Breast epithelium (tissue), 4 donors: ENCODE results near the gene MYOF. TPM values are rescaled to one million over a fixed set of nuclear protein-coding genes. Genes with fewer than 3 reads are reported as not detected.

Experiments used
- DNase-seq, 2 donors: peaks; one replicate each; pipeline ENCODE4 v3.0.0-alpha.2; 2019; ENCODE audit warnings: low spot score in 2 of 2
- H3K27ac ChIP-seq, 2 donors: fragments of 200-600 bp; sonication (generic) in 1 of 2; one replicate each; pipeline ENCODE4 v1.5.1; 2016 to 2019; ENCODE audit warnings: mild to moderate bottlenecking in 1 of 2
- H3K27me3 ChIP-seq, 2 donors: fragments of 200-600 bp; sonication (generic) in 1 of 2; one replicate each; pipeline versions ENCODE4 v1.5.1 to v1.6.0; 2017 to 2019; ENCODE audit warnings: control low read depth in 1 of 2, mild to moderate bottlenecking in 1 of 2
- H3K36me3 ChIP-seq: fragments of 200-600 bp; one replicate; pipeline ENCODE4 v1.5.1; 2019
- H3K4me1 ChIP-seq, 2 donors: fragments of 200-600 bp; sonication (generic); one replicate each; pipeline ENCODE4 v1.5.1; 2016 to 2019; ENCODE audit warnings: control low read depth in 1 of 2
- H3K4me3 ChIP-seq, 3 donors: fragments of 200-600 bp; sonication (generic); 1 replicate in 2 of 3; 2 replicates in 1 of 3; pipeline ENCODE4 v1.5.1; 2016 to 2019; ENCODE audit warnings: mild to moderate bottlenecking in 3 of 3, moderate library complexity in 2 of 3
- H3K9me3 ChIP-seq, 2 donors: fragments of 200-600 bp; sonication (generic) in 1 of 2; one replicate each; pipeline ENCODE4 v1.5.1; 2016 to 2019; ENCODE audit warnings: control low read depth in 1 of 2
- CTCF ChIP-seq, 3 donors: fragments of 450-650 bp; IDR thresholded peaks; one replicate each; pipeline ENCODE4 v1.5.1; 2016 to 2017; ENCODE audit warnings: antibody characterized with exemption in 3 of 3, mild to moderate bottlenecking in 3 of 3, moderate library complexity in 3 of 3
- POLR2A ChIP-seq: fragments of 450-650 bp; IDR thresholded peaks from one replicate; pipeline ENCODE4 v1.6.1; 2016; ENCODE audit warnings: antibody characterized with exemption, mild to moderate bottlenecking, moderate library complexity
- POLR2AphosphoS5 ChIP-seq, 3 donors: sonication (generic); formaldehyde crosslinking; IDR thresholded peaks; one replicate each; pipeline ENCODE4 v1.6.1; 2017; ENCODE audit warnings: antibody characterized with exemption in 3 of 3
- intact Hi-C: fragments of 100-400 bp; cut with DNase I; formaldehyde crosslinking; loops from one replicate; pipeline ENCODE4 v1.15.1; 2023; ENCODE audit warnings: low total_unique reads
- total RNA-seq, 3 donors: library from RNA; depleted of rRNA; stranded (reverse); fragments of >200 nt; gene quantifications; one replicate each; pipeline ENCODE4 v1.1.0, GENCODE V29; 2016

The MYOF gene
- total RNA-seq, 3 donors from 2014 or later: 118 to 131 (median 130) TPM

GRCh38 chr10:93272884-93273675 lies 209.1 kb downstream of the MYOF start:
- no peaks in the 10 kb centered on the region for H3K27me3 ChIP-seq
- no peak for TF ChIP-seq POLR2AphosphoS5 (IDR thresholded peaks at IDR 0.05)
- TF ChIP-seq POLR2A: no peak
- TF ChIP-seq CTCF (IDR thresholded peaks at IDR 0.05): no peak
- H3K36me3 ChIP-seq: no peaks in the 10 kb centered on the region
- no peaks in the 10 kb centered on the region for H3K4me1 ChIP-seq
- no peak overlapping the region for H3K4me3 ChIP-seq
- peaks cover 0 to 10% of the 10 kb centered on the region in 2 donors for H3K9me3 ChIP-seq
- intact Hi-C loops: no loop called here
- DNase-seq: no peak
- no peak overlapping the region for H3K27ac ChIP-seq

- no peaks in the 10 kb centered on the region for H3K4me1 ChIP-seq
- intact Hi-C loops: no loop called here
- DNase-seq: no peak
- H3K27me3 ChIP-seq: no peaks in the 10 kb centered on the region
- H3K4me3 ChIP-seq: no peak overlapping the region
- no peak overlapping the region for H3K27ac ChIP-seq
- H3K9me3 ChIP-seq: peaks cover 0 to 10% of the 10 kb centered on the region in 2 donors
- TF ChIP-seq CTCF (IDR thresholded peaks at IDR 0.05) (no peak), POLR2A (no peak), POLR2AphosphoS5 (IDR thresholded peaks at IDR 0.05) (no peak)
- no peaks in the 10 kb centered on the region for H3K36me3 ChIP-seq
Observed at GRCh38 chr10:93271347-93271746, 210.8 kb downstream of the MYOF start.

- DNase-seq: no peak
- no peaks in the 10 kb centered on the region for H3K4me1 ChIP-seq
- peaks cover 0 to 10% of the 10 kb centered on the region in 2 donors for H3K9me3 ChIP-seq
- H3K27me3 ChIP-seq: no peaks in the 10 kb centered on the region
- no peak for TF ChIP-seq POLR2AphosphoS5 (IDR thresholded peaks at IDR 0.05)
- no peak for TF ChIP-seq POLR2A
- no peak overlapping the region for H3K27ac ChIP-seq
- H3K4me3 ChIP-seq: no peak overlapping the region
- H3K36me3 ChIP-seq: no peaks in the 10 kb centered on the region
- intact Hi-C loops: no loop called here
Observed at GRCh38 chr10:93269281-93269680, 212.9 kb downstream of the MYOF start.

DNA sequence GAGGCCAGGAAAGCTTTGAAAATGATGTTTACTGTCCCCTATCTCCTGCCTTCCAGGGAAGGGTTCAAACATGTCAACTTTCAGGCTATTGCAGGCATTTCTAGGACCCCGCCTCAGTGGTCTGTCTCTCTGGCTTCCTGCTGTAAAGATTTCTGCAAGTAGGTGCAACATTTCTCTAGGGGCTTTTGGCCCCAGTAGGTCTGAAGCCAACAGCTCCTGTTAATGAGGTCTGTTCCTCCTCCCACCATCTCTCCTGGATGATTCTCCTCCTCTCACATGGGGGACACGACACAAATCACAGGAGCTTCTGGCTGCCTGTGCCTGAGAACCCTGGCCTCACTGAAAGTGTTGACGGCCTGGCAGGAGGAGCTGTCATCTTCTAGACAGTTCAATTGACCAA lies 214.1 kb downstream of the MYOF start:
- Histone ChIP-seq H3K9me3 (peaks cover 0 to 10% of the 10 kb centered on the region in 2 donors), H3K36me3 (no peaks in the 10 kb centered on the region), H3K4me1 (no peaks in the 10 kb centered on the region), H3K4me3 (no peak overlapping the region), H3K27ac (no peak overlapping the region), H3K27me3 (no peaks in the 10 kb centered on the region)
- DNase-seq: no peak
- intact Hi-C loops: no loop called here
- no peak for TF ChIP-seq CTCF (IDR thresholded peaks at IDR 0.05)
- no peak for TF ChIP-seq POLR2AphosphoS5 (IDR thresholded peaks at IDR 0.05)
- TF ChIP-seq POLR2A: no peak

- Histone ChIP-seq H3K9me3 (peaks cover 0 to 10% of the 10 kb centered on the region in 2 donors), H3K27ac (no peak overlapping the region), H3K36me3 (no peaks in the 10 kb centered on the region), H3K27me3 (no peaks in the 10 kb centered on the region), H3K4me3 (no peak overlapping the region), H3K4me1 (no peaks in the 10 kb centered on the region)
- DNase-seq: no peak
- intact Hi-C loops: no loop called here
- TF ChIP-seq CTCF (IDR thresholded peaks at IDR 0.05): no peak
- no peak for TF ChIP-seq POLR2A
- no peak for TF ChIP-seq POLR2AphosphoS5 (IDR thresholded peaks at IDR 0.05)
Observed at GRCh38 chr10:93267521-93267920, 214.6 kb downstream of the MYOF start.
